ENCODE results near the gene CADM1.

DNA sequence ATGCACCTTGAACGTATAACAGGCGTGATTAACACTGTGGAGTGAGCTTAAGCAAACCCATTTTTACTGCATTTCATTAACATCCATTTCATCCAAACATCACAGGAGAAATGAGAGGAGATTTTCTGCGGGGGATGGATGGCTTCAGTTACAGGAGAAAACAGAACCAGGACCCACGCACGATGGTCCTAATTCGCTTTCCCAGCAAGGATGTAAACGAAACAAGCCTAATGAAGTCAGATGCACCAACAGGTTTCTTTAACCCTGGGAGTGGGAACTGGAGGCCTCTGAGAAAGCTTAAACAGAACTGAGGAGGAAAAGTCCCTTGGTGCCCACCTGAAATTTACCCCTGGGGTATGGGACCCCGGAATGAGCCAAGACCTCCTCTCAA is 2.7 kb downstream of the CADM1 start:
- no peak for TF ChIP-seq ZNF140 (CRISPR knock-in tag; IDR thresholded peaks at IDR 0.05)
- TF ChIP-seq, protein P1, sequence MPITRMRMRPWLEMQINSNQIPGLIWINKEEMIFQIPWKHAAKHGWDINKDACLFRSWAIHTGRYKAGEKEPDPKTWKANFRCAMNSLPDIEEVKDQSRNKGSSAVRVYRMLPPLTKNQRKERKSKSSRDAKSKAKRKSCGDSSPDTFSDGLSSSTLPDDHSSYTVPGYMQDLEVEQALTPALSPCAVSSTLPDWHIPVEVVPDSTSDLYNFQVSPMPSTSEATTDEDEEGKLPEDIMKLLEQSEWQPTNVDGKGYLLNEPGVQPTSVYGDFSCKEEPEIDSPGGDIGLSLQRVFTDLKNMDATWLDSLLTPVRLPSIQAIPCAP (CRISPR knock-in tag; IDR thresholded peaks at IDR 0.05; ENCODE audit: borderline replicate concordance): no peak

Data from K562 (cell line).